Gastrocnemius medialis (tissue), 4 donors: ENCODE data around the gene RNF220.

Experiments used
- CTCF ChIP-seq, 5 experiments: fragments of 450-650 bp in 3 of 5; fragments of 200-600 bp in 2 of 5; sonication (generic) in 2 of 5; IDR thresholded peaks in 4 of 5; conservative IDR thresholded peaks in 1 of 5; 1 replicate in 4 of 5; 2 replicates in 1 of 5; pipeline ENCODE4 v1.5.1; 2016 to 2019; ENCODE audit warnings: antibody characterized with exemption in 5 of 5, mild to moderate bottlenecking in 3 of 5, moderate library complexity in 3 of 5
- POLR2A ChIP-seq, 2 donors: fragments of 450-650 bp; IDR thresholded peaks; one replicate each; pipeline ENCODE4 v1.6.1; 2017; ENCODE audit warnings: antibody characterized with exemption in 2 of 2, mild to moderate bottlenecking in 2 of 2, moderate library complexity in 2 of 2

- TF ChIP-seq CTCF (IDR thresholded peaks at IDR 0.05 in 4 of 5, conservative IDR thresholded peaks at IDR 0.05 in 1 of 5) (no peak), POLR2A (IDR thresholded peaks at IDR 0.05) (no peak)
Observed at GRCh38 chr1:44544960-44545359, 139.9 kb downstream of the RNF220 start.
